ENCODE measurements around the gene MPZL3.

The MPZL3 gene, protein sequence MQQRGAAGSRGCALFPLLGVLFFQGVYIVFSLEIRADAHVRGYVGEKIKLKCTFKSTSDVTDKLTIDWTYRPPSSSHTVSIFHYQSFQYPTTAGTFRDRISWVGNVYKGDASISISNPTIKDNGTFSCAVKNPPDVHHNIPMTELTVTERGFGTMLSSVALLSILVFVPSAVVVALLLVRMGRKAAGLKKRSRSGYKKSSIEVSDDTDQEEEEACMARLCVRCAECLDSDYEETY

DNA sequence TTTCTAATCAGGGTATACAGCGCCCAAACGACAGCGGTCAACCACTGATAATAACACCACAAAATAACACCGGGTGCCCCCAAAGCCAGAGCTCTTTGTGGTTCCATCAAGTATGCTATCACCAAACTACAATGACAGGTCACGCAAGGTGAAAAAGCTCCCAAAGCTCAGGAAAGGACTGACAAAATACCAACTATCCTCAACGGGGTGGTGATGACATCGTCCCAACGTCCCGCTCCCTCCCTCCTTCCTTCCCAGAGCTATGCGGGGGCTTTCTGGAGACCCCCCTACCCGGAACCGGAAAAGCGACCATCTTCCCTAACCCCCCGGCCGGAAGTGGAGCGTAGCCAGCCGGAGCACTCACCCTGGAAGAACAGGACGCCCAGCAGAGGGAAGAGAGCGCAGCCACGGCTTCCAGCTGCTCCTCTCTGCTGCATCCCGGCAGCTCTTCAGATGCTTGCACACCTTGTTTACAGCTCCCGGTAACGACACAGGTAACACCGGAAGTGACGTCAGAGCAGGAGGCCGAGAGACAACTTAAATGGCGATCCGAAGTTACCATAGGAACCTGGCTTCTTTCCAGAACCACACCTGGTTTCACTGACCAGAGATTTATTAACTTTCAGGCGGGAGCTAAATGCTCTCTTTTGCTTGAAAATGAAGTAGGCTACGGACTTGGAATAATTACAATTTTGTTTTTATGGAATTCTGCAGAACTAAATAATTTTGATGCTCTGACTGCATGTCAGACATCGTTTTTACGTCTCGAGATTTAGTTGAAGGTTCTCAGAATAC is at the start of gene MPZL3:
Gene MPZL3, minus strand, starts transcription at position 508 of the 795 bp plus-strand sequence. Its CDS starts 71 bp downstream, at position 437.
- peak; percentile 93 to 95 for DNase-seq

DNA sequence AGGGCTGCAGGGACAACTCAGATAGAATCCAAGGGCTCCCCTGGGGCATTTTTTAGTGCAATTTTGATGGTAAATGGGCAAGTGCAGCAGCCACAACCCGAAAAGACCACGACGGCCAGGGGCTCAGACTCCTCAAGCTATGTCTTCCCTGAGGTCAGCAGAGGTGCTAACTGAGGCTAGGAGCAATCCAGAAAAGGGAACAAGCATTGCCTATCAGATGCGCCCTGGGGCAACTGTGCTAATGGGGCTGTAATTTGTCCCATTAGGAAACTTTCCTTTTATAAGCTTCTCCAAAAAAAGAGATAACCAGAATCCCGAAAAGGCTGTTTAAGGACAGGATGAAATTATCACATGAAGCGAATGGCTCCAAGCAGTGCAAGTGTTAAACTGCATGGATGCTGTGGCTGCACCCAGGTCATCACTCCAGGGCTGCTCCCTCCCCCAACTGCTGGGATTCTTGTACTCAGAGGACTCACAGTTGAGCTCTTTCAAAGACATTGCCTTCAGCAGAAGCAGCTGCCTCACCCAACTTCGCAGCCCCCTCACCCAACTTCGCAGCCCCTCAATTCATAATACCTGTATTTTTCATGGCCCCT is 49.5 kb upstream of the MPZL3 start:
- DNase-seq, result no peak

DNA sequence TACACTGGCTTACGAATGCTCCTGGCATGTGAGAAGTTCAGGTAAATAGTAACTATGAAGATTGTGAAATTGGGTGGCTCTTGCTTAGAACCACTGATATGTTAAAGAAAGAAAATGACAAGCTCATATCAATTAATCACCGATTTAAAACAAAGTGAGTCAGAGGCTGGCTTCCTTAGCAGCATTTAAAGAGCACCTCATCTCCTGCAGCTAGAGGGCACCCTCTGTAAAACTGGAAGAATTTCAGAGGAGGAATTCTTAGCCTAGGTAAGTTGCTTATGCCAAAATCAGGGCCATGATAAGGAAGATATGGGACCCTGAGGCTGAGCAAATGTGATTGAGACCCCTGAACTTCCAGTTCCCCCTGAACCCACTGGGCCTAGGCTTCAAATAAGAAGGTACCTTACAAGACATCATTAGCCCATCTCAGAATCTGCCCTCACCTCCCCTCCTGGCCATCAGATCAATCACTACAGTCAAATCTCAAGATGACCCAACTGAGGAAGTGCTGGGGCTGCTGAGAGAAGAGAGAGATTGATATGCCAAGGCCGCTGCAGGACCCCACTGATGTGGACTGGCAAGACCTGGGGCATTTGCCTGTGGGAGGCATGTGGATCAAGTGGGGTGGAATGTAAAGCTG is 43.8 kb upstream of the MPZL3 start:
- peak; percentile 53 to 73 for DNase-seq

DNA sequence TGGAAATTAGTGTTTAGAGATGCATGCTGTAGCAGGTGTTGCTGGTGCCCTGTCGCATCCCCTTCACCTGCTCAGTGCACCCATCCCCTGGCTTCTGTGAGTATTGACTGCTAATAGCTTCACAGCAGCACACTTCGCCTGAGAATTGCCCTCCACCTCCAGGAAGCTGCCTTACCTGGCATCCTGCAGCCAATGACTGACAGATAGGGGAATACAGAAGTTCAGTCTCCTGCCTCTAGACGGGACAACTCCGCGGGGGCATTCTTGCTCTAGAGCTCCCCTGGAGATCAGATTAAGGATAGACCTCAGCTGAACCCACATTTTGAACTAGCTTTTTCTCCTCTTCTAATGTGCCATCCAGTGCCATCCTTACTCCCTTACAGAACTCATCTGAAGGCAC is 43.0 kb upstream of the MPZL3 start:
- DNase-seq, result no peak

DNA sequence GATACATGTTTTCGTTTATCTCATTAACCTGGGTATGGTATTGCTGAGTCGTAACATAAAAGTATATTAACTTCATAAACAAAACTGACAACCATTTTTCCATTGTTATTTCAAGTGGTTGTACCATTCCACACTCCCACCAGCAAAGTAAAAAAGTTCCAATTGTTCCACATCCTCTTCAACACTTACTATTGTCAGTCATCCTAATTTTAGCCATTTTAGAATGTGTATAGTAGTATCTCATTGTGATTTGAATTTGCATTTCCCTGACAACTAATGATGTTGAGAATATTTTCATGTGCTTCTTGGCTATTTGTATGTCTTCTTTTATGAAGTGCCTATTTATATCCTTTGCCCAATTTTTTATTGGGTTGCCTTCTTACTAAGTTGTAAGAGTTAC is 41.9 kb upstream of the MPZL3 start:
- DNase-seq, result no peak

DNA sequence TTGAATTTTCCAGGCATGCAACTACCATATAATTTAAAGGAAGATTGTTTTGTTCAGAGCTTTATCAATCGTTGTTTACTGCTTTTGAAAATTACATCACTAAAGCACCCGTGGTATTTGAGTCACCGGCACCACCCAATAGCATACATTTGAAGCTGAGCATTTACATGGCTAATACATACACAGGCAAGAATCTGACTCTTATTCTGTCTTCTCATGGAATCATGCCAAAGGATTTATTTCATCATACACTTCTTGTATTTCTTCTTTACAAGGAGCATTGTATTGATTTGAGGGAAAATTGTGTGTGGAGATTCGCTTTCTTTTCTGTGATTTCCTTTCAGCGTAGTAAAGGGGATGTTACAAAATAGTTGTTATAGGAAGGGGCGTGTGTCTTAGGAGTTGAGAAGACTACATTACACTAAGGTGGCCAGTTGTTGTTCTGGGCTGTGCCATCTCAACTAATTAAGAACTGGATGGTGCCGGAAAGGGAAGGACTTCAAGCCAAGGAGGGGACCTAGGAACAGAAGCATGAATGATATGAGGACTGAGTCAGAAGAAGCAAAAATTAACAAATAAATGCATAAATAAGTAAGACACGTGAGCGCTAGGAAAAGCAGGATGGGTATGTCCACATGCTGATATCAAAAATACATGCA is 39.4 kb upstream of the MPZL3 start:
- no peak for DNase-seq

DNA sequence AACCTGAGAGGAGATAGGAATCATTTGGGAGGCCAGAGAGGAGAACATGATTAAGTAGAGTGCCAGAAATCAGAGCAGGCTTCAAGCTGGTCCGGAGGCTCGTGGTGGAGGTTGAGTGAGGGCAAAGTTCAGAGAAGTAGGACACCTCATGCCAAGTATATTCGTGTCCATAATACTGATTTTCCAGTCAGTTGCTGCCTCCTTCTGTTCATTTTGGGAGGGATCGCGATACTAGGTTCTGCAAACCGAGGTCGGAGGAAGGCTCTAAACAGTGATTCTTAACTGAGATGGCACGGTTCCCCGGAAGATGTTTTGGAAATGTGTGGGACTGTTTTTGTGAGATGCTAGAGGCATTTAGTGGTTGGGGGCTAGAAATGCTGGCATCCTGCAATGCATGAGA is 38.8 kb upstream of the MPZL3 start:
- peak; percentile 58 to 73 for DNase-seq

DNA sequence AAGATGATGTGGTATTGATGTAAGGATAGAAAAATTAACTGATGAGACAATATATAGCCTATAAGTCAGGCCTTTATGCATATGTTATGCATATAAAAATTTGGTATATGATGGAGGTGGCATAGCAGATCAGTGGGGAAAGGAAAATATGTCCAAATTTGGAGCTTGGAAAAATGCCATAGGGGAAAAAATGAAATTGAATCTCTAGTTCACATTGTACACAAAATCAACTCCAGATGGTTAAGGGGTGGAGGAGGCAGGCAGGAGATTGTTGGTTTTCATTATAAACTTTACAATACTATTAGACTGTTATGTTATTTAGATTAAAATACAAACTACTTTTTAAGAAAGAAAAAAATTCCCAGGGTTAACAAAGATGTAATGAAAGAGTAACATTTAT is 37.2 kb upstream of the MPZL3 start:
- no peak for DNase-seq

DNA sequence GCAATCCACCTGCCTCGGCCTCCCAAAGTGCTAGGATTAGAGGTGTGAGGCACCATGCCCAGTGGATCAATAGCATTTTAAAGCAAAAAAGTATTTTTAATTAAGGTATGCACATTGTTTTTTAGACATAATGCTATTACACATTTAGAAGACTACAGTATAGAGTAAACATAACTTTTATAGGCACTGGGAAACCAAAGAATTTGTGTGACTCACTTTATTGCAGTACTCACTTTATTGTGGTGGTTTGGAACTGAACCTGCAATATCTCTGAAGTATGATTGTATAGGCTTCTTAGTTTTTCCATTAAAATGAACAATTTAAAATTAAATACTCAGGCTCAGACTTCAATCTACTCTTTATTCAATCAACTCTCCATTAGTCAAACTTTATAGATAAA is 34.8 kb upstream of the MPZL3 start:
- no peak for DNase-seq

DNA sequence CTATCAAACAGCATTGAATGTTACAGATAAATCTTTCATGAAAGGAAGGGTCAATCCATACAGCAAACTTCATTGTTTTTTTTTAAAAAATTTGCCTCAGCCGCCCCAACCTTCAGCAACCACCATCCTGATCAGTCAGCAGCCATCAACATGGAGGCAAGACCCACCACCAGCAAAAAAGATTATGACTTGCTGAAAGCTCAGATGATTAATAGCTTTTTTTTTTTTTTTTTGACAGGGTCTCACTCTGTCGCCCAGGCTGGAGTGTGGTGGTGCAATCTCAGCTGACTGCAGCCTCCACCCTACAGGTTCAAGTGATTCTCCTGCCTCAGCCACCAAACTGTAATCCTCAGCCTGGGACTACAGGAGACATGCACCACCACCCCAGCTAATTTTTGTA is 34.4 kb upstream of the MPZL3 start:
- no peak for DNase-seq

DNA sequence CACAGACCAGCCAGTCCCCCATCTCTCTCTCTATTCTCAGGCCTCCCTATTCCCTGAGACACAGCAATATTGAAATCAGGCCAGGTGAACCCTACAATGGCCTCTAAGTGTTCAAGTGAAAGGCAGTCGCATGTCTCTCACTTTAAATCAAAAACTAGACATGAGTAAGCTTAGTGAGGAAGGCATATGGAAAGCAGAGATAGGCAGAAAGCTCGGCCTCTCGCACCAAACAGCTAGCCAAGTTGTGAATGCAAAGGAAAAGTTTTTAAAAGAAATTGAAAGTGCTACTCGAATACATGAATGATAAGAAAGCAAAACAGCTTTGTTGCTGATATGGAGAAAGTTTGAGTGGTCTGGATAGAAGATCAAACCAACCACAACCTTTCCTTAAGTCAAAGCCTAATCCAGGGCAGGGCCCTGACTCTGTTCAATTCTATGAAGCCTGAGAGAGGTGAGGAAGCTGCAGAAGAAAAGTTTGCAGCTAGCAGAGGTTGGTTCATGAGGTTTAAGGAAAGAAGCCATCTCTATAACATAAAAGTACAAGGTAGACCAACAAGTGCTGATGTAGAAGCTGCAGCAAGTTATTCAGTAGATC is 31.7 kb upstream of the MPZL3 start:
- no peak for DNase-seq

DNA sequence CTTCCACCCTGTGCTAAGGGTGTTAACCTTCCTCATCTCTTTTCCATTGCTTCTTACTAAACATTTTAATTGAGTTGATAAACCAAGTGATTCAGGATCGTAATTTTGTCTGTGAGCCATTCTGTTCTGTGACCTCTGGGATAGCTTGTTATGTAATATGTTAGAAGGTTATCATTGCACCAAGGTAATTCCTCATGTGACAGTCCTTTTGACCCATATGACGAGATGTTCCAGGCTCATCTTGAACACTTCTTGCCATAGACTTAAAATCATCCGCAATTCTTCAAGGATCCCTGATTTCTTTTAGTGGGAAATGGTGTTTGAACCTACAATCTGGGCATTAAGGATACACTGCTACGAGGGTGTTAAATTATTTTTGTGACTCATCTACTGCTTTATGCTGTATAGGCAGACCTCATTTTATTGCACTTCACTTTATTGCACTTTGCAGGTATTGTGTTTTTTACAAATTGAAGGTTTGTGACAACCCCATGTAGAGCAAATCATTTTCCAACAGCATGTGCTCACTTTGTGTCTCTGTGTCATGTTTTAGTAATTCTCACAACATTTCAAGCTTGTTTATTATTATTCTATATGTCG is 31.0 kb upstream of the MPZL3 start:
- no peak for DNase-seq

DNA sequence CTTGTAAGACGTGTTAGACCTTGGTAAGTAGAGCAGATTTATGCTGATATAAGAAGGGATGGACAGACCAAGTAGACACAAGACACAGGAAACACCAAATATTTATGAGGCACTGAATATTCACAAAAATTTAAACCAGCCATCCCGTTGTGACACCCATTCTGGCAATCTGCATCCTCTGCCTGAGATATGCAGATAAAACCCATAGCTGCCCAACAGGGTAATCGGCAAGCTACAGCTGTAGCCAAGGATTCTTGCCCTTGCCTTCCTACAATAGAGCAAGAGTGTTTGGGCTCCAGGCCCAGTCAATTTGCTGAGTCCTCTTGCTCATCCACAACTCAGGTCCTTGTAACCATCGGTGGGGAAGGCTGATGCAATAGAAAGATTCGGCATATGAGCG is 30.4 kb upstream of the MPZL3 start:
- no peak for DNase-seq

DNA sequence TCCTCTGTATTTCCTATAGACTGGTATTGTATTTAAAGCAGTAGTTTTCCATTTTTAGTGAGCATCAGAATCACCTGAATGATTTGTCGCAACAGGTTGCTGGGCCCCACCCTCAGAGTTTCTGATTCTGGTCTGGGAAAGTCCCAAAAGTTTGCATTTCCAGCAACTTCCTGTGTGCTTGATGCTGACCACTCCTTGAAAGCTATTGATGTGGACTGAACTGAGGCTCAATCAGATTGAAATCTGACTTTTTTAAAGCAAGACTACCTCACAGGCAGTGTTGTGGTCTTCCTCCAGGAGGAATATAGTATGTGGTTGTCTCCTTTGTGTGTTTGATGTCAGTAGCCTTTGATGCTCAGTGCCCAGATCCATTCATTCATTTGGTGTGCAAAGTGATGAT is 29.1 kb upstream of the MPZL3 start:
- DNase-seq, result peak in 1 of 2 donors; percentile 41

DNA sequence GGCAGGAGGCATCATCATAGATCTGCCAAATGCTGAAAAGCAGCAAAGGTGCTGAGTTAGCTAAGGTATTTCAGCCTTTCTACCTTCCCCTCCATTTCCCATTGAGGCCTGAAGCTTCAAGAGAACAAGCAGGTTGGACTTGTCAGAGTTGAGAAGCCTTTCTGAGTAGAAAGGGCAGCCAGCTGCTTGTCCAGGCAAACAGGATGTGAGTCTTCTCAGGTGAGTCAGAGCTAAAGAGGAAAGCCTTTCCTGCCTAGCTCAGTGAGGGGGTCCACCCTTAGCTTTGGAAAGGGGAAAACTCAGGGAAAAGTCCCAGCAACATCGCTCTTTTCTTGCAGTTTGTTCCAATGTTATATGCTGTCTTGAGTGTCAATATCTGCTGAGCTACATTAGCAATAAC is 25.1 kb upstream of the MPZL3 start:
- no peak for DNase-seq

DNA sequence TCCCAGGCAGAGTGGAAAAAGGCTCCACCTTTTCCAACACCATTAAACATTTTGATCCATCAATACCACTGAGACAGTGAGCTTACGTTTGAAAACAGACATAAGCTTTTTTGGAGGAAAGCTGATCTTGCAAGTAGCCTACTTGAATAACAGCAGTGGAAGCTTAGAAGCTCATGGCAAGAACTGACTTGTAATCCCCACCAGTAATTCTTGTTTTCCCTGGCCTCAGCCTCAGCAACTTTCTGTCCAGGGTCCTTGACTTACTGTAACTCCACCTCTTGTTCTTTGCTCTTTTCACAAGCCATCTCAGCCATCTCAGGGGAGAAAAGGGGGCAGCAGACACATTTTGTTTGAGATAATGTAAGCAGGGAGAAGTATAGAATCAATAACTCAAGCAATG is 24.3 kb upstream of the MPZL3 start:
- DNase-seq, result no peak

DNA sequence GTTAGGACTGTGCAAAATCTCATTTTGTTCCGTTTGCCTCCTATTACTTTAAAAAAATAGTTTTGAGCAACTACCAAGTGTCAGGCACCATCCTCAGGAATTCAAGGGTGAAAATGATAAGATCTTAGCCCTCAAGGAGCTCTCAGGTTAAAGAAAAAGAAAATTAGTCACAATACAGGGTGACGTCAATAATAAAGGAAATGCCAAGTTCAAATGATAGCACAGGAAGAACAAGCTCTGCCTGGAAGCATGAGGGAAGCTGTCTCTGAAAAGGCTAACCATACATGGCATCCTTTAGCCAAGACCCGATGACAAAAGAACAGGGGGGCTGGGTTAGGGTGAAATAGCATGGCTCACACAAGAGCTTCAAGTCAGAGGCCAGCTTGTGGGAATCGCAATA is 23.0 kb upstream of the MPZL3 start:
- no peak for DNase-seq

DNA sequence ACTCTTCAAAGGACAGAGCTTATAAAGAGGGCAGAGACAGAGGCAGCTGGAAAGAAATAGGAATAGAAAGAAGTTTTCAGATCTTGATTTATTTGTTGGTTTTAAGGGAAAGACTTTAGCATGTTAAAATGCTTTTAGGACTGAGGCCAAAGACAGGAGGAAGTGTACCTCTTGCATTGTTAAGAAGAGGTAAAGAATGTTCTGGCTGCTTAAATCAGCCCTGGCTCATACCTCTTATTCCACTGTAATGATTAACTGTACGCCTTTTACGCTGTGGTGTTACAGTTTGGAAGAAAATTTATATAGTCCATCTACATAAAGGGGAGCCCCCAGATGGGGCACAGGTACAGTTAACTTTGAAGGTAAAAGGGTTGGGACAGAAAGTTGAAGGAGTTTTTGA is 22.0 kb upstream of the MPZL3 start:
- DNase-seq, result no peak

DNA sequence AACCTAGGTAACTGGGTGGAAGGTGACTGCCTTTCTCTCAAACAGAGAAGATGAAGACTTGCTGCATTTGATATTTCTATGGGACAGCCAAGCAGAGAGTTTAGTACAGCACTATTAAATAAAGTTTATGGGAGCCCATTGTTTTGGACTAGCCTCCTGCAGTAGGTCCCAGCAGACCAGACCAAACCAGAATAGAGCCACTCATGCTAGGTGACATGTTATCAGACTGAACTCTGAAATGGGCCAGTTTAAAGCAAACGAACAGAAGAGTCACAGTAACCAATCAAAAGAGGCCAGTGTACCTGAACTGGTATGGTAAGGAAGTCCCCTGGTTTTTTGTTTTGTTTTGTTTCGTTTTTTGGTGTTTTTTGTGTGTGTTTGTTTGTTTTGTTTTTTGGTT is 19.8 kb upstream of the MPZL3 start:
- no peak for DNase-seq

DNA sequence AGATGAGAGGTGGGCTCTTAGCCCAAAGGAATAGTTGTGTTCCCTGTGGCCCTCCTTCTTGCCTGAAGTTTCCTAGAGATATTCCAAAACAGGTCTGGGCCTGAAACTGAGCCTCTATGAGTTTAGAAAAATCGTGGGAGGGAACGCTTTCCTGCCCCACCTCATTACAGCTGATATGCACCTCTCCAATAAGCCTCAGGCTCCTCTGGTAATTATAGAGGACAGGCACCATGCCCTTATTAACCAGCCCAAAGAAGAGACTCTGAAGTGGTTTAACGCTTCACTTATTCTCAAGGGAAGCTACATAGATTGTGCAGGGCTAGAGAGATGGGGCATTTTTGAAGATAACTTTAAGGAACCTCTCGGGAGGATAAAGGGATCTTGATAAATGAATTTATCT is 15.3 kb upstream of the MPZL3 start:
- no peak for DNase-seq

DNA sequence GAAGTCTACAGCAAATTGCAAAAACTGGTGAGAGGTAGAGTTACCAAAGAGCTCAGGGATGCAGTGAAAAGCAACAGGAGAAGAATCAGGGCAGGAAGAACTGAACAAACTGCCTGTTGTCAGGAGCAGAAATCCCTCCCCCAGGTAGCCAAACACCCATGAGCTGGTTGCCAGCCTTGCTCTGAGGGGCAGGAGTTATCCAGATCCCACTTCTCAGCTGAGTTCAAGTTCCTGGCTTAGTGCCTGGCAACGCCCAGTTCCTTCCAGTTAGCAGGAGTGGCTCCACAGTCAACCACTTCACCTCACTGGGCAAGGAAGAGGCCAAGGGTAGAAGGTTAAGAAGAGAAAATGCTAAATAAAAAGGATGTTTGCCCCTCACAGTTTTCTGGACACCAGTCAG is 13.8 kb upstream of the MPZL3 start:
- DNase-seq, result no peak

Measured in CD4-positive, alpha-beta T cell treated with Interleukin-4 for 1 hour (primary cell).